ENCODE data around the gene PABPN1L. TPM values are rescaled to one million over a fixed set of nuclear protein-coding genes. Genes with fewer than 3 reads are reported as not detected.

The PABPN1L gene
- total and polyA plus RNA-seq, 8 donors: 0.15 TPM; not detected in 7

DNA sequence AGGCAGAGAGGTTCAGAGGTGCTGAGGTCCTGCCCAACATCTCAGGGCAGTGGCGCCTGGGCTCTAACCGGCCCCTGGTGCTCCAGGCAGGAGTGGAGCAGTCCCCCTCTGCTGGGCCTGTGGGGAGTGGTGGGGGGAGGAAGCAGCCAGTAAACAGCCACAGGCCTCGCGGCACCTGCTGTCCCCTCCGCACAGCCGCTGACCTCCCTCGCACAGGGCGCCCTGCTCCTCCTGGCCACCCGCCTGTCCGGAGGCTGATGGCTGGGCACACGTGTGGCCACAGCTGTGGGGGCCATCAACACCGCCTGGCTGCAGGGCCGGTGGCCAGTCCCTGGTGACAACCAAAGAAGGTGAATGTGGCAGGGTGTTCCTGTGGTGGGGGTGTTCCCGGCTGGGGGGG, 36.8 kb upstream of the PABPN1L start:
- Histone ChIP-seq H3K36me3 (peaks cover 0 to 20% (median 18%) of the 10 kb centered on the region in 4 donors), H3K27ac (no peak overlapping the region), H3K27me3 (no peaks in the 10 kb centered on the region), H3K4me3 (no peak overlapping the region), H3K9me3 (no peaks in the 10 kb centered on the region), H3K4me1 (peaks cover 0 to 11% (median 0%) of the 10 kb centered on the region in 4 donors)
- 58 to 90% (median 74%) methylated on average over 2 to 14 of the region's 14 CpGs for WGBS, 5 donors
- TF ChIP-seq, protein P1, sequence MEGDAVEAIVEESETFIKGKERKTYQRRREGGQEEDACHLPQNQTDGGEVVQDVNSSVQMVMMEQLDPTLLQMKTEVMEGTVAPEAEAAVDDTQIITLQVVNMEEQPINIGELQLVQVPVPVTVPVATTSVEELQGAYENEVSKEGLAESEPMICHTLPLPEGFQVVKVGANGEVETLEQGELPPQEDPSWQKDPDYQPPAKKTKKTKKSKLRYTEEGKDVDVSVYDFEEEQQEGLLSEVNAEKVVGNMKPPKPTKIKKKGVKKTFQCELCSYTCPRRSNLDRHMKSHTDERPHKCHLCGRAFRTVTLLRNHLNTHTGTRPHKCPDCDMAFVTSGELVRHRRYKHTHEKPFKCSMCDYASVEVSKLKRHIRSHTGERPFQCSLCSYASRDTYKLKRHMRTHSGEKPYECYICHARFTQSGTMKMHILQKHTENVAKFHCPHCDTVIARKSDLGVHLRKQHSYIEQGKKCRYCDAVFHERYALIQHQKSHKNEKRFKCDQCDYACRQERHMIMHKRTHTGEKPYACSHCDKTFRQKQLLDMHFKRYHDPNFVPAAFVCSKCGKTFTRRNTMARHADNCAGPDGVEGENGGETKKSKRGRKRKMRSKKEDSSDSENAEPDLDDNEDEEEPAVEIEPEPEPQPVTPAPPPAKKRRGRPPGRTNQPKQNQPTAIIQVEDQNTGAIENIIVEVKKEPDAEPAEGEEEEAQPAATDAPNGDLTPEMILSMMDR (IDR thresholded peaks at IDR 0.05): no peak
- TF ChIP-seq POLR2A (IDR thresholded peaks at IDR 0.05) (no peak), EP300 (IDR thresholded peaks at IDR 0.05) (no peak), POLR2AphosphoS5 (IDR thresholded peaks at IDR 0.05) (no peak)
- intact Hi-C loops (cut with DNase I; ENCODE audit: low total_unique reads): no loop called here
- no peak for DNase-seq

DNA sequence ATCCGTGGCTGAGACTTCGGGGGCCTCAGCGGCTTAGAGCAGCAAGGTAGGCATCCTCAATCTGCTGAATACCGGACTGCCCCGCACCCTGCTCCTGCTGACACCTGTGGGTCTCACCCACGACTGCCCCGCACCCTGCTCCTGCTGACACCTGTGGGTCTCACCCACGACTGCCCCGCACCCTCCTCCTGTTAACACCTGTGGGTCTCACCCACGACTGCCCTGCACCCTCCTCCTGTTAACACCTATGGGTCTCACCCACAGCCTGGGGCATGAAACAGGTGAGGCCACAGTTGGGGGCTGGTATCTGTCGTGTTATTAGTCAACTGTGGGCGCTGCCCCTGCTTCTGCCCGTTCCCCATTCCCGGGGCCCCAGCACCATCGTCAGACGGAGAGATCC, 36.3 kb upstream of the PABPN1L start:
- peaks cover 0 to 11% (median 0%) of the 10 kb centered on the region in 4 donors for H3K4me1 ChIP-seq
- no peaks in the 10 kb centered on the region for H3K27me3 ChIP-seq
- peaks cover 0 to 23% (median 20%) of the 10 kb centered on the region in 4 donors for H3K36me3 ChIP-seq
- H3K4me3 ChIP-seq: no peak overlapping the region
- H3K9me3 ChIP-seq: no peaks in the 10 kb centered on the region
- H3K27ac ChIP-seq: no peak overlapping the region
- intact Hi-C loops (cut with DNase I; ENCODE audit: low total_unique reads): no loop called here
- DNase-seq: no peak
- 72 to 82% (median 76%) methylated on average over 10 to 16 of the region's 16 CpGs for whole genome bisulfite sequencing, 5 donors
- TF ChIP-seq, protein P1 (IDR thresholded peaks at IDR 0.05): no peak
- TF ChIP-seq POLR2A (IDR thresholded peaks at IDR 0.05) (no peak), POLR2AphosphoS5 (IDR thresholded peaks at IDR 0.05) (no peak), EP300 (IDR thresholded peaks at IDR 0.05) (no peak)

DNA sequence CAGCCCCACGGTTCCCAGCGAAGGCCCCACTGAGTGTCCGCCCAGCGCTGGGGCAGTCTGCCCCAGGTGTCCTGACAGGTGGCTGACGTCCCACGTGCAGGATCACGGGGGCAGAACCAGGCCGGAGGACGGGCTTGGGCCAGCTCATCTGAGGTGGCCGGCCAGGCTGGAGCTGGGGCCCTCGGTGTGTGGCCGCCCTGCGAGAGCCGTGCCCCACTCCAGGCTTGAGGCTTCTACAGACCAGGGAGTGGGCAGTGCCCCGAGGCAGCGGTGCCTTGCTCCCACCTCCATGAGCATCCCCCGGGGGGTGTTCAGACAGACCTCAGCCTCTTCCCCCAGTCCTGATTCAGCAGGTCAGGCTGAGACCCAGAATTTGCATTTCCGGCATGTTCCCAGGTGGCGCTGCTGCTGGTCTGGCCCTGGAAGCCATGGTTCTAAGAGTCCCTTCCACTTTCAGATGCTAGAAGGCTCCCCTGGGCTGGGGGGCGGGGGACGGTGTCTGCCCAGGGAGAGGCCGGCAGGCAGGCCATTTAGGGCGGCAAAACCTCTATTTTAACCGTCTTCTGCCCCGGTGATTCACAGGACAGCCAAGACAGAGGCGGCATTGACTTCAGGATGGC, 35.4 kb upstream of the PABPN1L start:
- peaks cover 0 to 11% (median 0%) of the 10 kb centered on the region in 4 donors for H3K4me1 ChIP-seq
- TF ChIP-seq POLR2AphosphoS5 (IDR thresholded peaks at IDR 0.05) (no peak), POLR2A (IDR thresholded peaks at IDR 0.05) (no peak), EP300 (IDR thresholded peaks at IDR 0.05) (no peak)
- TF ChIP-seq, protein P1 (IDR thresholded peaks at IDR 0.05): no peak
- 81 to 84% (median 82%) methylated on average over 10 to 26 of the region's 26 CpGs for WGBS, 5 donors
- no peaks in the 10 kb centered on the region for H3K27me3 ChIP-seq
- no peak for DNase-seq
- H3K27ac ChIP-seq: no peak overlapping the region
- peaks cover 0 to 32% (median 29%) of the 10 kb centered on the region in 4 donors for H3K36me3 ChIP-seq
- intact Hi-C loops (cut with DNase I; ENCODE audit: low total_unique reads): no loop called here
- no peaks in the 10 kb centered on the region for H3K9me3 ChIP-seq
- no peak overlapping the region for H3K4me3 ChIP-seq

DNA sequence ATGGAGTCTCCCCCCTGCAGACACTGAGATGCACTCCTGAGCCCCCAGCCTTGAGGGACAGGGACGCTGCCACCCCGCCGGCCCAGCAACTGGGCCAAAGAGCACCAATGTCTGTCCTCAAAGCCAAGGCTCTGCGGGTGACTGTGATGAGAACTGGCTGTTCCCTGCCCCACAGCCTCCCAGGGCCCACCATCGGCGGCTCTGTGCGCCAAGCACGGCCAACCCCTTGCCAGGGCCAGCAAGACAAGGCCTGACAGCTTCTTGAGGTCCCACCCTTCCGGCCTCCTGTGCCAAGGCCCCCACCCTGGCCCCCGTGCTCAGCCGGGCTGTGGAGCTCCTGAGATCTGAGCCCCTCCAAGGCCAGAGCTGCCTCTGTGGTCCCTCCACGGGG, 34.2 kb upstream of the PABPN1L start:
- Histone ChIP-seq H3K27me3 (no peaks in the 10 kb centered on the region), H3K36me3 (peaks cover 0 to 35% (median 32%) of the 10 kb centered on the region in 4 donors), H3K9me3 (no peaks in the 10 kb centered on the region), H3K27ac (no peak overlapping the region), H3K4me1 (peaks cover 0 to 6% (median 0%) of the 10 kb centered on the region in 4 donors), H3K4me3 (no peak overlapping the region)
- intact Hi-C loops (cut with DNase I; ENCODE audit: low total_unique reads): no loop called here
- WGBS, 5 donors: 78 to 95% (median 89%) methylated on average over 7 to 12 of the region's 12 CpGs
- TF ChIP-seq POLR2A (IDR thresholded peaks at IDR 0.05): no peak
- TF ChIP-seq, protein P1 (IDR thresholded peaks at IDR 0.05): no peak
- no peak for TF ChIP-seq POLR2AphosphoS5 (IDR thresholded peaks at IDR 0.05)
- DNase-seq: no peak

All from stomach (tissue), 9 donors.